ENCODE results near the gene CFAP45. TPM values are rescaled to one million over a fixed set of nuclear protein-coding genes. Genes with fewer than 3 reads are reported as not detected.
A peak's percentile ranks its signal among the peaks of the same experiment; 100 is the strongest.

The CFAP45 gene
- total and polyA plus RNA-seq, 2 donors (not counting 1 experiment from before 2014, with no cell fraction given), result 1.3 to 2.4 TPM

GRCh38 chr1:159945483-159946241 lies 45.7 kb upstream of the CFAP45 start, which contains the start of gene IGSF9:
Gene IGSF9 (minus strand): TSS chr1:159945613. CDS start chr1:159943454, 2,159 bp downstream.
- Histone ChIP-seq H3K27me3 (replicated peaks in 1 of 4; ENCODE audit: control extremely low read depth in 1 of 4, control insufficient read depth in 3 of 4, insufficient read depth in 4 of 4, low read length in 3 of 4) (peaks cover 0 to 34% (median 18%) of the 10 kb centered on the region in 4 experiments), H3K4me2 (replicated peaks; ENCODE audit: low read depth, low read length, poor library complexity, severe bottlenecking) (peak within 1 kb of the TSS; percentile 91), H2AFZ (ENCODE audit: insufficient read depth, low read depth, low read length, poor library complexity, severe bottlenecking) (peak within 1 kb of the TSS; percentile 55), H4K20me1 (ENCODE audit: control insufficient read depth, insufficient read depth, low read length, poor library complexity, severe bottlenecking) (no peaks in the 10 kb centered on the region), H3K79me2 (ENCODE audit: control insufficient read depth, insufficient read depth, low read length) (no peaks in the 10 kb centered on the region), H3K4me1 (ENCODE audit: control insufficient read depth in 2 of 2, insufficient read depth in 2 of 2, low read length in 2 of 2) (peaks cover 15 to 18% of the 10 kb centered on the region in 2 donors), H3K27ac (ENCODE audit: low read length in 2 of 2) (no peak within 1 kb of the TSS), H3K9ac (ENCODE audit: low read length) (peak within 1 kb of the TSS; percentile 52), H3K9me3 (ENCODE audit: control extremely low read depth in 1 of 3, control insufficient read depth in 2 of 3, insufficient read depth in 1 of 3, low read length in 2 of 3) (no peaks in the 10 kb centered on the region), H3K36me3 (replicated peaks in 1 of 2; ENCODE audit: control extremely low read depth in 1 of 2, control insufficient read depth in 1 of 2, extremely low read depth in 1 of 2, insufficient read depth in 2 of 2, low read length in 1 of 2) (no peaks in the 10 kb centered on the region), H3K4me3 (ENCODE audit: control extremely low read depth in 1 of 5, extremely low read depth in 1 of 5, insufficient read depth in 1 of 5, low read depth in 2 of 5, low read length in 4 of 5) (peak within 1 kb of the TSS in 4 of 5 experiments; percentile 8 to 46 (median 42))
- peak; percentile 94 for ATAC-seq (ENCODE audit: low read depth)
- Mint-ChIP-seq H3K27ac (no peak within 1 kb of the TSS), H3K9me3 (ENCODE audit: insufficient read depth) (no peaks in the 10 kb centered on the region), H3K4me3 (peak within 1 kb of the TSS; percentile 60), H3K27me3 (peaks cover 40% of the 10 kb centered on the region), H3K4me1 (peaks cover 15% of the 10 kb centered on the region)
- ChIA-PET POLR2A (interaction anchor here (0.9 to 1.1 kb wide), 3 partner anchors 9 to 24 kb away, joined by 3 read pairs; partner anchors contain the start of gene TAGLN2), CTCF (interaction anchor here (0.7 to 4.5 kb wide), 13 partner anchors 10 to 146 kb away, joined by 3 to 34 read pairs (median 4); partner anchors contain the start of genes FCRL6 and TAGLN2)
- TF ChIP-seq CTCF (IDR thresholded peaks at IDR 0.05) (peak; percentile 45), EZH2 (IDR thresholded peaks at IDR 0.05; ENCODE audit: borderline replicate concordance, insufficient read depth, low read depth, low read length, poor library complexity, severe bottlenecking) (no peak)
- peak; percentile 81 for DNase-seq
- intact Hi-C loops (cut with micrococcal nuclease), result loop anchor here (1.0 kb wide), 3 partner anchors 9 to 165 kb away; partner anchors contain the start of gene DUSP23
- WGBS (ENCODE audit: insufficient coverage), result 3% methylated on average over 58 of the region's 58 CpGs
